ENCODE results near the gene RAE1.
A peak's percentile ranks its signal among the peaks of the same experiment; 100 is the strongest.

RAE1 gene

DNA sequence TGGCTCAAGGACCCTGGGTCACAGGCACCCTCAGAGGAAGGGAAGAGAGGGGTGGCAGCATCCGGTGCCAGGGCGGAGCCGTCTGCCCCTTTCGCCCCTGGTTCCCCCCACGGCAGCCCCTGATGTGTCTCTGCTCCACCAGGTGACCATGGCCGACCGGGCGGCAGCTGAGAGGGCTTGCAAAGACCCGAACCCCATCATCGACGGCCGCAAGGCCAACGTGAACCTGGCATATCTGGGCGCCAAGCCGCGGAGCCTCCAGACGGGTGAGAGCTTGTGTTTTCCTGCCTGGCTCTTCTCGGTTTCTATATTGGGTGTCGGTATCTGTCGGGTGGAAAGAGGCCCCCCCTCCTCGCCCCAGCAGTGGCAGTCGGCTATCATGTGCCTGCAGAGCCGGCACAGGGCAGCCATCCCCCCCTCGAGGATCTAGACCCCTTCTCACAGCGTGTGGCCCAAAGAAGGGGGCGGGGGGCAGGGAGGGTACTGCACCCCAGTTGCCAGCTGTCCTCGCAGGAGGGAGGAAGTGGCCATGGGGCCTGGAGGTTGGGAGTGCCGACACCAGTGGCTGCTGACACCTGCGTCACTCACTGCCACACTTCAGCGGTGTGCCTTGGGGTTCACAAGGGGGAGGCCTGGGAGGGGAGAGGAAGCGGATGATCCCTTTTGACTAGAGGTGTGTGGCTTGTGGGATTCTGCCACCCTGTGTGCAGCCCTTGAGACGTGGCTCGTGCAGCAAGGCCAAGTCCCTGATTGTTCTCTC, 41.6 kb downstream of the RAE1 start:
- DNase-seq (ENCODE audit: low read depth), result no peak
- TF ChIP-seq CTCF (IDR thresholded peaks at IDR 0.05; ENCODE audit: low read depth, low read length, missing control alignments), result no peak
- peak overlapping the region; percentile 92 for H3K4me3 ChIP-seq (ENCODE audit: low read depth, low read length)

GRCh38 chr20:57393321-57394120, 42.5 kb downstream of the RAE1 start:
- peak overlapping the region; percentile 92 for H3K4me3 ChIP-seq (ENCODE audit: low read depth, low read length)
- no peak for TF ChIP-seq CTCF (IDR thresholded peaks at IDR 0.05; ENCODE audit: low read depth, low read length, missing control alignments)
- DNase-seq (ENCODE audit: low read depth), result no peak

GRCh38 chr20:57394121-57395082, 43.3 kb downstream of the RAE1 start:
- no peak for DNase-seq (ENCODE audit: low read depth)
- TF ChIP-seq CTCF (IDR thresholded peaks at IDR 0.05; ENCODE audit: low read depth, low read length, missing control alignments), result no peak
- peak overlapping the region; percentile 92 for H3K4me3 ChIP-seq (ENCODE audit: low read depth, low read length)

DNA sequence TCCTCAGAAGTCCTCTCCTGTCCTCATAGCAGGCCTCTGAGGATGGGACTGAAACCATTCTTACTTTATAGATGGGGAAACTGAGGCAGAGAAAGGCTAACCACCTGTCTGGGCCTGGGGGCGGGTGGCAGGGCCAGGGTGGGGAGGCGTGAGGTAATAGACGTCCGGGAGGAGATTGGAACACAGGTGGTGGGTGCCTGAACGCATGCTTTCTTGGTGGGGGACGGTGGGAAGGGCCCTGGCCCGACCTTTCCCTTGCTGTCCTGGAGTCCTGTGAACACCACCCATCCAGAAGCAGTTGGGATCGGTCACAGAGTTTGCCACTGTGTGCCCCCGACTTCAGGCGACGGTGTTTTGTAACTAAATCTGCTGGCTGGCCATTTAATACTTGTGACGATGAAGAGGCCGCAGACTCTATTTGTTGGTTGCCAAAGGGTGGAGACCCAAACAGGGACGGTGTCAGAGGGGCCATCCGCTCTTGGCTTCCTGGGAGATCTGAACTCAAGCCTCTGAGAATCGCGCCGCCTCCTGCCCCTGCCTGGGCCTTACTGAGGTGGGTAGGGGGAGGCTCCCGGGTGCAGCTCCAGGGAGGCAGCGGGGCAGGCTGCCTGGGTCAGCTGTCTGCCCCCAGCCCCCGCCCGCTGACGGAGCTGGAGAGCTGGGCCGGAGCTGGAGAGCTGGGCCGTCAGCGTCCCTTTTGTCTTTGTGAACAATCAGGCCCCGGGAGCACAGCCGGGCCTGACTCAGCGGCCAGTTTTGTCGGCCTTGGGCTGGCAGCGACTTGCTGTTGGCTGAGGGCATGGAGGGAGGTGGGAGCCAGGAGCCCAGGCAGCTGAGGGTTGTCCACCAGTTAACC, 44.3 kb downstream of the RAE1 start:
- H3K4me3 ChIP-seq (ENCODE audit: low read depth, low read length), result no peak overlapping the region
- no peak for DNase-seq (ENCODE audit: low read depth)
- TF ChIP-seq CTCF (IDR thresholded peaks at IDR 0.05; ENCODE audit: low read depth, low read length, missing control alignments), result no peak

DNA sequence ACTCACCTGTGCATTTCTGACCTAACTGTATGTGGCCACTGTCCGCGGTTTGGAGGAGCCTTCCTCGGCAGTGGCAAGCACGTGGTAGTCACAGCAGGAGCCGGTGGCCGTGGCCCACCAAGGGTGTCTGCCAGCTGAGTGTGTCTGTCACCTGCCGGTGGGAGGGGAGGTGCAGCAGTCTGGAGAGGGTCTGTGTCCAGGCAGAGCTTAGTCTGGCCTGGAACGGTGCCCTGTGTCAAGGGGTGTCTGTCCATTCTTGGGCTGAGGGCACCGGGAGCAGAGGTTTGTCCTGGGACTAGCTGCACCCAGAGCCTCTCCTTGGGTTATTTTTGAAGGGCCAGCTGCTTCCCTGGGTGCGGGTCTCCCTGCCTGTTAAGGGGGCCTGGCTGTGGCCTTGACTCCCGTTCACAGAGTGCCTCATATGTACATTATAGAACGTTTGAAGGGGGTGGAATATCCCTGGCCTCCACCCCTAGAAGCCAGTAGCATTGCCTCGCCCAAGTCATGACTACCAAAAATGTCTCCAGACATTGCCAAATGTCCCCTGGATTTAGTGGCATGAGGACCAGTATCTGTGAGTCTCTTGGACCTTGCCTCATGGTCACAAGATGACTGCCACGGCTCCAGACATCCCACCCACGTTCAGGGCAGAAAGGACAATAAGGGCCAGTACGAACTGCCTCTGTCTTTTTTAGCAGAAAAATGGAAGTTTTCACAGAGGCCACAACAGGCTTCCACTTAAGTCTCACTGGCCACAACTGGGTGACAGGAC, 45.3 kb downstream of the RAE1 start:
- no peak for DNase-seq (ENCODE audit: low read depth)
- TF ChIP-seq CTCF (IDR thresholded peaks at IDR 0.05; ENCODE audit: low read depth, low read length, missing control alignments), result no peak
- H3K4me3 ChIP-seq (ENCODE audit: low read depth, low read length), result peak overlapping the region; percentile 6

Data from GM12864 (cell line).